HepG2 (cell line): ENCODE measurements around the gene DPM1. TPM values are rescaled to one million over a fixed set of nuclear protein-coding genes. Genes with fewer than 3 reads are reported as not detected.

ENCODE experiments used
- CBFB ChIP-seq: sonication (generic); formaldehyde crosslinking; IDR thresholded peaks from 2 replicates; pipeline ENCODE4 v1.4.0; 2020; ENCODE audit warnings: missing genetic modification reagents
- EED ChIP-seq: sonication (generic); formaldehyde crosslinking; IDR thresholded peaks from 2 replicates; pipeline ENCODE4 v1.5.0; 2020; ENCODE audit warnings: mild to moderate bottlenecking, missing genetic modification reagents
- HNF1B ChIP-seq: sonication (generic); formaldehyde crosslinking; IDR thresholded peaks from 2 replicates; pipeline ENCODE4 v1.5.1; 2020; ENCODE audit warnings: mild to moderate bottlenecking, moderate library complexity, missing genetic modification reagents
- KLF12 ChIP-seq: sonication (generic); formaldehyde crosslinking; IDR thresholded peaks from 2 replicates; pipeline ENCODE4 v1.4.0; 2020; ENCODE audit warnings: missing genetic modification reagents, borderline replicate concordance
- MEF2D ChIP-seq: sonication (generic); formaldehyde crosslinking; IDR thresholded peaks from 2 replicates; pipeline ENCODE4 v1.5.1; 2020; ENCODE audit warnings: mild to moderate bottlenecking, missing genetic modification reagents
- NPAS2 ChIP-seq: sonication (generic); formaldehyde crosslinking; IDR thresholded peaks from 2 replicates; pipeline ENCODE4 v1.8.0; 2022; ENCODE audit warnings: mild to moderate bottlenecking, missing genetic modification reagents, borderline replicate concordance
- PATZ1 ChIP-seq: sonication (generic); formaldehyde crosslinking; IDR thresholded peaks from 2 replicates; pipeline ENCODE4 v1.4.0; 2020; ENCODE audit warnings: missing genetic modification reagents
- RELA ChIP-seq: sonication (generic); formaldehyde crosslinking; IDR thresholded peaks from 2 replicates; pipeline ENCODE4 v1.4.0; 2020; ENCODE audit warnings: missing genetic modification reagents
- TBX2 ChIP-seq: sonication (generic); formaldehyde crosslinking; IDR thresholded peaks from 2 replicates; pipeline ENCODE4 v1.5.0; 2020; ENCODE audit warnings: missing genetic modification reagents, mild to moderate bottlenecking, borderline replicate concordance
- ZBTB20 ChIP-seq: sonication (generic); formaldehyde crosslinking; IDR thresholded peaks from 2 replicates; pipeline ENCODE4 v1.8.1; 2023; ENCODE audit warnings: missing genetic modification reagents, low read depth, mild to moderate bottlenecking, borderline replicate concordance
- ZNF263 ChIP-seq: sonication (generic); formaldehyde crosslinking; IDR thresholded peaks from 2 replicates; pipeline ENCODE4 v1.4.0; 2020; ENCODE audit warnings: missing genetic modification reagents
- ZNF547 ChIP-seq: sonication (generic); formaldehyde crosslinking; IDR thresholded peaks from 2 replicates; pipeline ENCODE4 v1.5.1; 2020; ENCODE audit warnings: mild to moderate bottlenecking, missing genetic modification reagents
- ZNF766 ChIP-seq: sonication (generic); formaldehyde crosslinking; IDR thresholded peaks from 2 replicates; pipeline ENCODE4 v1.5.0; 2020; ENCODE audit warnings: missing genetic modification reagents, borderline replicate concordance
- ZNF768 ChIP-seq: sonication (generic); formaldehyde crosslinking; IDR thresholded peaks from 2 replicates; pipeline ENCODE4 v1.4.0; 2020; ENCODE audit warnings: missing genetic modification reagents
- polyA plus RNA-seq, 8 experiments: library from polyadenylated mRNA; depleted of rRNA in 3 of 8; stranded (reverse) in 7 of 8; unstranded in 1 of 8; fragments of >200 nt; fragmentation: Illumina TruSeq in 4 of 8; extraction: Trizol in 4 of 8; gene quantifications; 2 replicates each; pipeline versions ENCODE4 v1.2.1 to v1.2.3, GENCODE V29; 2011 to 2016; ENCODE audit warnings: low read depth in 4 of 8, missing spikeins in 1 of 8, mixed read lengths in 1 of 8; ENCODE audit not compliant: insufficient read depth in 1 of 8
- total RNA-seq, 5 experiments: library from RNA; depleted of rRNA; stranded (reverse); fragments of >200 nt; fragmentation: Illumina TruSeq; extraction: Trizol; gene quantifications; 2 replicates each; pipeline ENCODE4 v1.2.3, GENCODE V29; 2016; ENCODE audit warnings: low read depth in 1 of 5
- TF ChIP-seq, protein P1 (sequence below): fragments of 450-650 bp; IDR thresholded peaks from 2 replicates; pipeline ENCODE4 v1.6.1; 2017; ENCODE audit warnings: mild to moderate bottlenecking
- TF ChIP-seq, protein P2 (sequence below): sonication (generic); formaldehyde crosslinking; IDR thresholded peaks from 2 replicates; pipeline ENCODE4 v1.4.0; 2020; ENCODE audit warnings: low read depth, mild to moderate bottlenecking, missing genetic modification reagents
- TF ChIP-seq, protein P3 (sequence below): sonication (generic); formaldehyde crosslinking; IDR thresholded peaks from 2 replicates; pipeline ENCODE4 v1.4.0; 2020; ENCODE audit warnings: missing genetic modification reagents

Gene DPM1
- total and polyA plus RNA-seq, 2 of the 13 experiments (the other 11 are each of a cell fraction or from before 2014, with no cell fraction given): 83.2 to 161 TPM

GRCh38 chr20:50957798-50958614 lies at the start of gene DPM1 (continued):
- TF ChIP-seq, protein P1, sequence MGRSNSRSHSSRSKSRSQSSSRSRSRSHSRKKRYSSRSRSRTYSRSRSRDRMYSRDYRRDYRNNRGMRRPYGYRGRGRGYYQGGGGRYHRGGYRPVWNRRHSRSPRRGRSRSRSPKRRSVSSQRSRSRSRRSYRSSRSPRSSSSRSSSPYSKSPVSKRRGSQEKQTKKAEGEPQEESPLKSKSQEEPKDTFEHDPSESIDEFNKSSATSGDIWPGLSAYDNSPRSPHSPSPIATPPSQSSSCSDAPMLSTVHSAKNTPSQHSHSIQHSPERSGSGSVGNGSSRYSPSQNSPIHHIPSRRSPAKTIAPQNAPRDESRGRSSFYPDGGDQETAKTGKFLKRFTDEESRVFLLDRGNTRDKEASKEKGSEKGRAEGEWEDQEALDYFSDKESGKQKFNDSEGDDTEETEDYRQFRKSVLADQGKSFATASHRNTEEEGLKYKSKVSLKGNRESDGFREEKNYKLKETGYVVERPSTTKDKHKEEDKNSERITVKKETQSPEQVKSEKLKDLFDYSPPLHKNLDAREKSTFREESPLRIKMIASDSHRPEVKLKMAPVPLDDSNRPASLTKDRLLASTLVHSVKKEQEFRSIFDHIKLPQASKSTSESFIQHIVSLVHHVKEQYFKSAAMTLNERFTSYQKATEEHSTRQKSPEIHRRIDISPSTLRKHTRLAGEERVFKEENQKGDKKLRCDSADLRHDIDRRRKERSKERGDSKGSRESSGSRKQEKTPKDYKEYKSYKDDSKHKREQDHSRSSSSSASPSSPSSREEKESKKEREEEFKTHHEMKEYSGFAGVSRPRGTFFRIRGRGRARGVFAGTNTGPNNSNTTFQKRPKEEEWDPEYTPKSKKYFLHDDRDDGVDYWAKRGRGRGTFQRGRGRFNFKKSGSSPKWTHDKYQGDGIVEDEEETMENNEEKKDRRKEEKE: no peak
- TF ChIP-seq ZBTB20 (CRISPR knock-in tag) (peak; percentile 83), MEF2D (CRISPR knock-in tag) (peak; percentile 83), CBFB (CRISPR knock-in tag) (no peak; the same call in 1 of the 2 replicates), EED (CRISPR knock-in tag) (peak; percentile 77), ZNF547 (CRISPR knock-in tag) (no peak), RELA (0 out of 2 replicates have a peak, but pooled peaks have one; percentile 37), ZNF263 (CRISPR knock-in tag) (peak; percentile 87), NPAS2 (no peak), PATZ1 (CRISPR knock-in tag) (peak; percentile 62; the same call in 1 of the 2 replicates), KLF12 (CRISPR knock-in tag) (peak; percentile 86; the same call in 1 of the 2 replicates), HNF1B (CRISPR knock-in tag) (peak; percentile 62), ZNF768 (CRISPR knock-in tag) (peak; percentile 78; the same call in 1 of the 2 replicates), TBX2 (CRISPR knock-in tag) (peak; percentile 41; the same call in 1 of the 2 replicates), ZNF766 (CRISPR knock-in tag) (peak; percentile 83; the same call in 1 of the 2 replicates)
- TF ChIP-seq, protein P2, sequence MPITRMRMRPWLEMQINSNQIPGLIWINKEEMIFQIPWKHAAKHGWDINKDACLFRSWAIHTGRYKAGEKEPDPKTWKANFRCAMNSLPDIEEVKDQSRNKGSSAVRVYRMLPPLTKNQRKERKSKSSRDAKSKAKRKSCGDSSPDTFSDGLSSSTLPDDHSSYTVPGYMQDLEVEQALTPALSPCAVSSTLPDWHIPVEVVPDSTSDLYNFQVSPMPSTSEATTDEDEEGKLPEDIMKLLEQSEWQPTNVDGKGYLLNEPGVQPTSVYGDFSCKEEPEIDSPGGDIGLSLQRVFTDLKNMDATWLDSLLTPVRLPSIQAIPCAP (CRISPR knock-in tag): 0 out of 2 replicates have a peak, but pooled peaks have one; percentile 45
- TF ChIP-seq, protein P3, sequence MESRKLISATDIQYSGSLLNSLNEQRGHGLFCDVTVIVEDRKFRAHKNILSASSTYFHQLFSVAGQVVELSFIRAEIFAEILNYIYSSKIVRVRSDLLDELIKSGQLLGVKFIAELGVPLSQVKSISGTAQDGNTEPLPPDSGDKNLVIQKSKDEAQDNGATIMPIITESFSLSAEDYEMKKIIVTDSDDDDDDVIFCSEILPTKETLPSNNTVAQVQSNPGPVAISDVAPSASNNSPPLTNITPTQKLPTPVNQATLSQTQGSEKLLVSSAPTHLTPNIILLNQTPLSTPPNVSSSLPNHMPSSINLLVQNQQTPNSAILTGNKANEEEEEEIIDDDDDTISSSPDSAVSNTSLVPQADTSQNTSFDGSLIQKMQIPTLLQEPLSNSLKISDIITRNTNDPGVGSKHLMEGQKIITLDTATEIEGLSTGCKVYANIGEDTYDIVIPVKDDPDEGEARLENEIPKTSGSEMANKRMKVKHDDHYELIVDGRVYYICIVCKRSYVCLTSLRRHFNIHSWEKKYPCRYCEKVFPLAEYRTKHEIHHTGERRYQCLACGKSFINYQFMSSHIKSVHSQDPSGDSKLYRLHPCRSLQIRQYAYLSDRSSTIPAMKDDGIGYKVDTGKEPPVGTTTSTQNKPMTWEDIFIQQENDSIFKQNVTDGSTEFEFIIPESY (CRISPR knock-in tag): peak; percentile 70
